GM19240 (cell line): ENCODE measurements around the gene GNB1.
"Not testable (repeated sequence)": the region's sequence is repeated elsewhere in the genome, so short reads cannot be mapped to it uniquely, and the experiment has no call there.

Source experiments
- DNase-seq: peaks from one replicate; pipeline ENCODE4 v3.0.0; 2011; ENCODE audit warnings: low spot score; ENCODE audit not compliant: insufficient read length

Gene GNB1

GRCh38 chr1:1746566-1746909 is 144.3 kb downstream of the GNB1 start:
- DNase-seq = not testable (repeated sequence)

- DNase-seq = not testable (repeated sequence)
These were observed 145.0 kb downstream of the GNB1 start for GRCh38 chr1:1745651-1746565.

GRCh38 chr1:1742529-1742928 is 148.4 kb downstream of the GNB1 start:
- DNase-seq = not testable (repeated sequence)

- not testable (repeated sequence) for DNase-seq
These were observed 149.9 kb downstream of the GNB1 start for GRCh38 chr1:1741013-1741412.

- DNase-seq = not testable (repeated sequence)
These were observed 152.0 kb downstream of the GNB1 start for GRCh38 chr1:1738799-1739337.

- not testable (repeated sequence) for DNase-seq
These were observed 153.0 kb downstream of the GNB1 start for GRCh38 chr1:1737675-1738590.
